Measurements from ENCODE around the gene FBXO15. TPM values are rescaled to one million over a fixed set of nuclear protein-coding genes. Genes with fewer than 3 reads are reported as not detected.

The FBXO15 gene
- total and polyA plus RNA-seq, 2 donors (not counting 3 experiments of a cell fraction or from before 2014, with no cell fraction given): not detected

GRCh38 chr18:74166386-74166785, 18.8 kb upstream of the FBXO15 start:
- Histone ChIP-seq H3K9me3 (replicated peaks; ENCODE audit: control insufficient read depth, insufficient read depth, low read length) (no peaks in the 10 kb centered on the region), H3K9me1 (replicated peaks; ENCODE audit: control insufficient read depth, extremely low read depth, insufficient read depth, low read length) (no peaks in the 10 kb centered on the region), H3K27me3 (ENCODE audit: control insufficient read depth in 2 of 2, insufficient read depth in 2 of 2, low read length in 2 of 2) (no peaks in the 10 kb centered on the region), H3K4me1 (ENCODE audit: control insufficient read depth, extremely low read depth, insufficient read depth, low read length) (no peaks in the 10 kb centered on the region), H3K9ac (replicated peaks; ENCODE audit: extremely low read depth, insufficient read depth, low read length) (no peak overlapping the region), H3K4me3 (replicated peaks in 1 of 3; ENCODE audit: insufficient read depth in 1 of 3, low read depth in 1 of 3, low read length in 3 of 3) (no peak overlapping the region), H3K36me3 (ENCODE audit: control insufficient read depth in 2 of 2, extremely low read depth in 1 of 2, insufficient read depth in 2 of 2, low read length in 2 of 2) (peaks cover 0 to 2% of the 10 kb centered on the region in 2 experiments), H3K4me2 (ENCODE audit: insufficient read depth, low read length) (no peak overlapping the region), H3K27ac (ENCODE audit: insufficient read depth, low read depth, low read length) (no peak overlapping the region), H2AFZ (ENCODE audit: low read depth, low read length) (no peak overlapping the region), H3K79me2 (ENCODE audit: control insufficient read depth, insufficient read depth, low read length) (no peaks in the 10 kb centered on the region), H4K20me1 (replicated peaks; ENCODE audit: control insufficient read depth, extremely low read depth, insufficient read depth, low read length) (no peaks in the 10 kb centered on the region)
- no peak for FAIRE-seq
- dilution Hi-C loops (cut with MboI; ENCODE audit: extremely low pct_ligation_motif_present, low sequenced_read_pairs) (no loop called here), intact Hi-C loops (cut with micrococcal nuclease) (no loop called here)
- TF ChIP-seq EZH2 (IDR thresholded peaks at IDR 0.05; ENCODE audit: borderline replicate concordance, low read depth, low read length, severe bottlenecking): no peak
- TF ChIP-seq POLR2A (IDR thresholded peaks at IDR 0.05; ENCODE audit: low read depth, low read length): no peak
- no peak for TF ChIP-seq FOS (IDR thresholded peaks at IDR 0.05; ENCODE audit: borderline replicate concordance, insufficient read depth, low read length)
- TF ChIP-seq, protein P1, sequence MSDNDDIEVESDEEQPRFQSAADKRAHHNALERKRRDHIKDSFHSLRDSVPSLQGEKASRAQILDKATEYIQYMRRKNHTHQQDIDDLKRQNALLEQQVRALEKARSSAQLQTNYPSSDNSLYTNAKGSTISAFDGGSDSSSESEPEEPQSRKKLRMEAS (IDR thresholded peaks at IDR 0.05; ENCODE audit: insufficient read depth, insufficient read length): no peak
- TF ChIP-seq GATA2 (IDR thresholded peaks at IDR 0.05; ENCODE audit: insufficient read depth, insufficient read length, low read depth, low read length): no peak
- no peak for TF ChIP-seq MYC (IDR thresholded peaks at IDR 0.05; ENCODE audit: low read depth, low read length)
- TF ChIP-seq JUN (IDR thresholded peaks at IDR 0.05; ENCODE audit: borderline replicate concordance, insufficient read depth, insufficient read length, low read depth): no peak
- TF ChIP-seq CTCF (IDR thresholded peaks at IDR 0.05; ENCODE audit: extremely low read depth in 1 of 2, insufficient read depth in 1 of 2, low read depth in 1 of 2, low read length in 2 of 2): no peak
- no peak for TF ChIP-seq POLR2AphosphoS5 (IDR thresholded peaks at IDR 0.05; ENCODE audit: insufficient read depth, low read depth, low read length)
- ChIA-PET CTCF (interaction anchor here (1.3 kb wide), 1 partner anchor 29 kb away, joined by 3 read pairs; no protein-coding TSS in a partner anchor), POLR2A (no interaction called here)
- no TSS peak for BruUV-seq (replicated peaks)
- no peak for DNase-seq (ENCODE audit: low read depth, low spot score)
